Vagina (tissue), 2 donors: ENCODE results near the gene PRLHR.

Source experiments
- POLR2A ChIP-seq, 2 donors: fragments of 450-650 bp; IDR thresholded peaks; one replicate each; pipeline ENCODE4 v1.6.1; 2017; ENCODE audit warnings: antibody characterized with exemption in 2 of 2, mild to moderate bottlenecking in 2 of 2, moderate library complexity in 2 of 2
- POLR2AphosphoS5 ChIP-seq, 2 donors: sonication (generic); formaldehyde crosslinking; IDR thresholded peaks; one replicate each; pipeline ENCODE4 v1.9.0; 2017; ENCODE audit warnings: antibody characterized with exemption in 2 of 2, mild to moderate bottlenecking in 2 of 2, low read depth in 1 of 2; ENCODE audit not compliant: insufficient read depth in 1 of 2
- TF ChIP-seq, protein P1 (sequence below), 3 experiments: fragments of 450-650 bp in 2 of 3; fragments of 200-600 bp in 1 of 3; sonication (generic) in 1 of 3; IDR thresholded peaks; one replicate each; pipeline ENCODE4 v1.5.1; 2017 to 2019; ENCODE audit warnings: antibody characterized with exemption in 3 of 3, mild to moderate bottlenecking in 2 of 3, moderate library complexity in 2 of 3

- TF ChIP-seq, protein P1, sequence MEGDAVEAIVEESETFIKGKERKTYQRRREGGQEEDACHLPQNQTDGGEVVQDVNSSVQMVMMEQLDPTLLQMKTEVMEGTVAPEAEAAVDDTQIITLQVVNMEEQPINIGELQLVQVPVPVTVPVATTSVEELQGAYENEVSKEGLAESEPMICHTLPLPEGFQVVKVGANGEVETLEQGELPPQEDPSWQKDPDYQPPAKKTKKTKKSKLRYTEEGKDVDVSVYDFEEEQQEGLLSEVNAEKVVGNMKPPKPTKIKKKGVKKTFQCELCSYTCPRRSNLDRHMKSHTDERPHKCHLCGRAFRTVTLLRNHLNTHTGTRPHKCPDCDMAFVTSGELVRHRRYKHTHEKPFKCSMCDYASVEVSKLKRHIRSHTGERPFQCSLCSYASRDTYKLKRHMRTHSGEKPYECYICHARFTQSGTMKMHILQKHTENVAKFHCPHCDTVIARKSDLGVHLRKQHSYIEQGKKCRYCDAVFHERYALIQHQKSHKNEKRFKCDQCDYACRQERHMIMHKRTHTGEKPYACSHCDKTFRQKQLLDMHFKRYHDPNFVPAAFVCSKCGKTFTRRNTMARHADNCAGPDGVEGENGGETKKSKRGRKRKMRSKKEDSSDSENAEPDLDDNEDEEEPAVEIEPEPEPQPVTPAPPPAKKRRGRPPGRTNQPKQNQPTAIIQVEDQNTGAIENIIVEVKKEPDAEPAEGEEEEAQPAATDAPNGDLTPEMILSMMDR (IDR thresholded peaks at IDR 0.05) = no peak
- TF ChIP-seq POLR2AphosphoS5 (IDR thresholded peaks at IDR 0.05; ENCODE audit: insufficient read depth in 1 of 2, low read depth in 1 of 2) (no peak), POLR2A (IDR thresholded peaks at IDR 0.05) (no peak)
Measured at GRCh38 chr10:118562851-118563250, 32.6 kb downstream of the PRLHR start.
